Measurements from ENCODE around the gene CBX7.
"Not testable (repeated sequence)": the region's sequence is repeated elsewhere in the genome, so short reads cannot be mapped to it uniquely, and the experiment has no call there.

Gene CBX7

GRCh38 chr22:39174498-39175352 is 22.2 kb upstream of the CBX7 start:
- DNase-seq (ENCODE audit: low read depth), result peak; percentile 51

DNA sequence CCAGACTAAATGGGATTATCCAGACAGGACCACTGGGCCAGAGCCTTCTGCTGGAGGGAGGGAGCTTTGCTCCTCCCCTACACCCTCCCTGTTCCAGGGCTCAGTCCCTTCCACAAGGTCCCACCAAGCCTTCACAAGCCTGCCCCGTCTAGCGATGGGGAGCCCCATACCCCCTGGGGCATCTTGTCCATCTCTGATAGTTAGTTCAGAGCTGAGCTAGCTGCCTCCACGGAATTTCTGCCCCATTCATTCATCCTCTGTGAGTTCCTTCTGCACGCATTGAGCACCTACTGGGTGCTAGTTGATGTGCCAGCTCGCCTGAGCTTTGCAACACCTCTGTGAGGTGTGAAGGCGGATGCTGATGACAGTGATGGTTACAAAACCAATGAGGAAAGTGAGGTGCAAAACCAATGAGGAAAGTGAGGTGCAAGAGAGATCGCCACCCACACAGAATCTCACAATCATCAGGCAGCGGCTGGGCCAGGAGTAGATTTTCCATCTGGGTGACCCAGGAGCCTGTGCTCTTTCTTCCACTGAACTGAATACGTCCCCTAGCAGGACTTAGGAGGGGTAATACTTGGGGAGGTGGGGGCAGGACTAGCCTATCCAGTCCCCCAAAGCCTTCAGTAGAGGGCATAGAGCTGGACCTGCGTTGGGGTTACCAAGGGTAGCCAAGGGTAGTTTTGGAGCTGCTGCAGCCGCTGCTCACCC is 21.5 kb upstream of the CBX7 start:
- no peak for DNase-seq (ENCODE audit: low read depth)

- DNase-seq (ENCODE audit: low read depth), result no peak
Measured at GRCh38 chr22:39173050-39173706, 20.7 kb upstream of the CBX7 start.

DNA sequence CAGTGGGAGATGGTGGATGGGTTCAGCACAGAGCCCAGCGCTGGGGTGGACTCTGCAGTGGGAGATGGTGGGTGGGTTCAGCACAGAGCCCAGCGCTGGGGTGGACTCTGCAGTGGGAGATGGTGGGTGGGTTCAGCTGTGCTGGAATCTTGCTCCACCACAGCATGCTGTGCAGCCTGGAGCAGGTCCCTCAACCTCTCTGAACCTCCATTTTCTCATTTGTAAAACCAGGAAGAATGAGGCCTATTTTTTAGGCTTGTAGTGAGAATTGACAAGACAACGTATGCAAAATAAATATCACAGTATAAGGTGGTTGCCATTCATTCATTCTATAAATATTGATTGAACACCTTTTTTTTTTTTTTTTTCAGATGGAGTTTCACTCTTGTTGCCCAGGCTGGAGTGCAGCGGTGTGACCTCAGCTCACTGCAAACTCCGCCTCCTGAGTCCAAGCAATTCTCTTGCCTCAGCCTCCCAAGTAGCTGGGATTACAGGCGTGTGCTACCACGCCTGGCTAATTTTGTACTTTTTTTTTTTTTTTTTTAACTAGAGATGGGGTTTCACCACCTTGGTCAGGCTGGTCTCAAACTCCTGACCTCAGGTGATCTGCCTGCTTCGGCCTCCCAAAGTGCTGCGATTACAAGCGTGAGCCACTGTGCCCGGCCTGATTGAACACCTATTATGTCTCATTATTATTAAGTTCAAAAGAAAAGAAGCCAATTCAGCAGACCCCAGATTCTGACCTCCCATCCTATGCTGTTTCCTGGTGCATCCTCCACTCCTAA is 20.0 kb upstream of the CBX7 start:
- not testable (repeated sequence) for DNase-seq (ENCODE audit: low read depth)

DNA sequence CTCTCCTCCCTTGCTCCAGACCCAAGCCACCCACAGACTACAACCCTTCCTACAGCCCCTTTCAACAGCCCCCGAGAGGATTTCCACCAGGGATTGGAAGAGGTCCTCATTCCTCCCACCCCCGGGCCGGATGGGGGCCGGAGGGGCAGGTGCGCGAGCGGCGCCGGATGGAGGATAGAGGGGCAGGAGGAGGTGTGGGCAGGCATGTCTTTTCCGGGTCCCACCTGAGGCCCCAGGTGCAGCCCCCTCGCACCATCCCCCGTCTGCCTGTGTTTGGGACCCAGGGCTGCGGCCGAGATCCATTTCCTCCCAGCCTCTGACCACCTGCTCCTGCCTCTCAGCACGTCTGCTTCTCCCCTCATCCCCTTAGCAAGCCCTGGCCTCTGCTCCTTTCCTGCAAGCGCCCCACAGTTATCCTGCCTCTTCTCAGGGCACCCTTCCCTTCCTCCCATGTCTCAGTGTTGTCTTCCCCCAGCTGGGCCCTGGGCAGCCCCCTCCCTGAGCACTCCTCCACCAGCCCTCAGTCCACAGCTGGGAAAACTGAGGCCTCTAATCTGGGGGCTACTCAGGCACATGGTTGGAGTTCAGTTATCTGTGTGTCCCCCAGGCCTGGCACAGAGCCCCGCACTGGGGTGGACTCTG is 19.3 kb upstream of the CBX7 start:
- no peak for DNase-seq (ENCODE audit: low read depth)

GRCh38 chr22:39170825-39171622 is 18.5 kb upstream of the CBX7 start:
- no peak for DNase-seq (ENCODE audit: low read depth)

DNA sequence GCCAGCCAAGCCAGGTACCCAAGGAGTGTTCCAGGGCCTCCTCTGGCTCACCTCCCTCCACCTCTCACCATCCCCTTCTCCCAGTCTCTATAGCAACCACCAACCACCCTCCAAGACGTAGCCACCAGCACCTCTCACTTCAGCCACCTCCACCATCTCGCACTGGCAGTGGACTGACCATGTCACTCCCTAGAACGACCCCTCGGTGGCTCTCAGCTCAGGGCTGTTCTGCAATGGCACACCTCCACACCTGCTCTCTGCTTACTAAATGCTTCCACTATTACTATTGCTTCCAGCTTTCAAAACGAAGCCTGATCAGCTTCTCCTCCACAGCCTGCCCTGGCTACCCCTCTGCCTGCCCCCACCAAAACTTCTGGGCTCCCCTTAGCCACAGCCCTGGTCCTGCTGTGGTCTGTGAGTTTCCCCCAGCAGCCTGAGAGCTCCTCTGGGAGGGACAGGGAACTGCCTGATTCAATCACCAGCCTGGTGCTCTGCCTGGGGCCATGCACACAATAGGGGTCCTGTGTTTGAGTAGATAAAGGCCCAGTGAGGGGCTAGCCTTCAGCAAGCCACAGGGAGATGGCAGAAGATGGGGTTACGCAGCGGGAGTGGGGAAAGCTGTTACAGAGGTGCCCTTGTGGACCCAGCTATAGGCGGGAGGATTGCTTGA is 17.5 kb upstream of the CBX7 start:
- no peak for DNase-seq (ENCODE audit: low read depth)

DNA sequence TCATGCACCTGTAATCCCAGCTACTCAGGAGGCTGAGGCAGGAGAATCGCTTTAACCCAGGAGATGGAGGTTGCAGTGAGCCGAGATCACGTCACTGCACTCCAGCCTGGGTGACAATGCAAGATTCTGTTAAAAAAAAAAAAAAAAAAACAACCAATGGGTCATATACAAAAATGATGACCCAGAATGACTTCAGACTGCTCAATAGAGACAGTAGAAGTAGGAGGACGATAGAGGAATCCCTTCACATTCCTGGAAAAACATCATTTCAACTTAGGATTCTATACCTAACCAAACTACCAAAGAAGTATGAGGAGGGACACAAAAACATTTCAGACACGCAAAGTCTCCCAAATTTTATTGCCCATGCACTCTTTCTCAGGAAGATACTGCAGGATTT is 14.1 kb upstream of the CBX7 start:
- DNase-seq (ENCODE audit: low read depth), result no peak

DNA sequence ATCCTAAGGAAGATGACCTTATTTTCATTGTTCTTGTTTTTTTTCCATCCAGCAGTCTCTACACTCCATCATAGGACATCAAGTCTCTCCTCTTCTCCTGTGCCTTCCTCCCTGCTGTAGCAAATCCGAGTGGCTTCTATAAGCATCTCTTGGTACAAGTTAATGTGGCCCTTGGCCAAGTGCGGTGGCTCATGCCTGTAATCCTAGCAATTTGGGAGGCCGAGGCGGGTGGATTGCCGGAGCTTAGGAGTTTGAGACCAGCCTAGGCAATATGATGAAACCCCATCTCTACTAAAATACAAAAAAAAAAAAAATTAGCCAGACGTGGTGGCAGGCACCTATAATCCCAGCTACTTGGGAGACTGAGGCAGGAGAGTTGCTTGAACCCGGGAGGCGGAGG is 3.6 kb upstream of the CBX7 start:
- not testable (repeated sequence) for DNase-seq (ENCODE audit: low read depth)

DNA sequence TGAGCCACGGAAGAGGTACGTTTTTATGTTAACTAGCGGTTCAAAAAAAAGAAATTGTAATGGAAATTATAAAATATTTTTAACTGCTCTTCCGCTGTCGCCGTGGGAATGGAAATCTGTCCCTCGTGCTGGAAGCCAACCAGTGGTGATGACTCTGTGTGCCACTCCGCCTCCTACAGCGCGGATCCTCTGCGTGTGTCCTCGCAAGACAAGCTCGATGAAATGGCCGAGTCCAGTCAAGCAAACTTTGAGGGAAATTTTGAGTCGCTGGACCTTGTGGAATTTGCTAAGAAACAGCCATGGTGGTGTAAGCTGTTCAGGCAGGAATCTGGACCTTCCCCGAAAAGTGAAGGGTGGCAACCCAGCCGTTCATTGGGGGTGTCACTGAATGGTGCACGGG is 2.9 kb upstream of the CBX7 start:
- no peak for DNase-seq (ENCODE audit: low read depth)

GRCh38 chr22:39153220-39153717 is 789 bp upstream of the CBX7 start:
- DNase-seq (ENCODE audit: low read depth), result no peak

DNA sequence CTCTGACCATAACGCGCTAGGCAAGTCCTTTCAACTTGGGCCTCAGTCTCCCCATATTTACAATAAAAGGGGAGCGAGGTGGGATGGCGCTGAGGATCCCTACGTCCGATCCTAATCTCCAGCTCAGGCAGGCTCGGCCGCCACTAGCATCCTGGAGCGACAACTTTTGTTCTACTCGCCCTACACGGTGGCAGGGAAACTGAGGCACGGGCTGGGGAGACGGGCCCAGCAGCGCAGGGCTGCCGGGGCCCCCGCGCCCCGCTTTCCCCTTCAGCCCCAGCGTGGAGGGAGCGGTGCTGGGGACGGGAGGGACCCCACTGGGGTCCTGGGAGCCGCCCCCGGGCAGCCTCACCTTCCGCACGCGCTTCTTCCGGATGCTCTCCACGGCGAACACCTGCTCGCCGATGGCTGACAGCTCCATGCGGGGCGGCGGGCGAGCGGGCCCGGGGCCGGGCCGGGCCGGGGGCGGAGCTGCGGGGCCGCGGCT is 413 bp downstream of the CBX7 start:
- DNase-seq (ENCODE audit: low read depth), result no peak

GRCh38 chr22:39151329-39151975 is 1.0 kb downstream of the CBX7 start:
- no peak for DNase-seq (ENCODE audit: low read depth)

GRCh38 chr22:39150848-39151215 is 1.6 kb downstream of the CBX7 start:
- no peak for DNase-seq (ENCODE audit: low read depth)

GRCh38 chr22:39149915-39150847 is 2.3 kb downstream of the CBX7 start:
- DNase-seq (ENCODE audit: low read depth), result no peak

- no peak for DNase-seq (ENCODE audit: low read depth)
Measured at GRCh38 chr22:39148727-39149535, 3.5 kb downstream of the CBX7 start.

- DNase-seq (ENCODE audit: low read depth), result no peak
Measured at GRCh38 chr22:39148026-39148726, 4.3 kb downstream of the CBX7 start.

Data from non-pigmented ciliary epithelial cell (primary cell).